Right lobe of liver (tissue), 6 donors: ENCODE results near the gene PRICKLE1. TPM values are rescaled to one million over a fixed set of nuclear protein-coding genes. Genes with fewer than 3 reads are reported as not detected.

ENCODE experiments used
- ATAC-seq, 4 donors: fragments of 200-7000 bp; cut with Tn5 transposase; one replicate each; pipeline ENCODE4 v1.9.1; 2020; ENCODE audit warnings: mild to moderate bottlenecking in 4 of 4, moderate library complexity in 4 of 4
- DNase-seq, 3 donors: peaks; one replicate each; pipeline ENCODE4 v3.0.0-alpha.2; 2020
- H3K27ac ChIP-seq, 3 donors: fragments of 200-600 bp; one replicate each; pipeline ENCODE4 v1.8.0; 2022
- H3K27me3 ChIP-seq, 2 donors: fragments of 200-600 bp; one replicate each; pipeline ENCODE4 v1.8.0; 2022
- H3K36me3 ChIP-seq, 4 donors: fragments of 200-600 bp; sonication (generic) in 1 of 4; one replicate each; pipeline versions ENCODE4 v1.5.1 to v1.8.0; 2017 to 2022; ENCODE audit warnings: control low read depth in 1 of 4
- H3K4me1 ChIP-seq, 4 donors: fragments of 200-600 bp; sonication (generic) in 1 of 4; one replicate each; pipeline versions ENCODE4 v1.5.1 to v1.8.0; 2017 to 2022; ENCODE audit warnings: control low read depth in 1 of 4
- H3K4me3 ChIP-seq, 3 donors: fragments of 200-600 bp; one replicate each; pipeline ENCODE4 v1.8.0; 2022
- H3K9me3 ChIP-seq, 4 donors: fragments of 200-600 bp; sonication (generic) in 1 of 4; one replicate each; pipeline versions ENCODE4 v1.5.1 to v1.8.0; 2017 to 2022; ENCODE audit warnings: control low read depth in 1 of 4
- POLR2A ChIP-seq: fragments of 450-650 bp; IDR thresholded peaks from one replicate; pipeline ENCODE4 v1.6.1; 2017; ENCODE audit warnings: antibody characterized with exemption, mild to moderate bottlenecking
- WGBS: methylation state at CpG from one replicate; pipeline ENCODE4 v1.1.6; 2018; ENCODE audit warnings: low coverage, low lambda C conversion rate; ENCODE audit not compliant: insufficient coverage; ENCODE audit errors: missing lambda C conversion rate; 5-methylcytosine and 5-hydroxymethylcytosine counted together
- intact Hi-C, 2 donors: fragments of 100-400 bp; cut with DNase I; formaldehyde crosslinking; loops; one replicate each; pipeline versions ENCODE4 v1.11.2 to v1.14.1; 2022
- total RNA-seq, 6 experiments: library from RNA; depleted of rRNA in 2 of 6; stranded (reverse); fragments of >200 nt in 2 of 6; fragmentation: NEBNext Ultra II Directional in 3 of 6; extraction: Animal tissue kit (Norgen Biotek cat#: 25700) in 3 of 6; gene quantifications; one replicate each; pipeline versions ENCODE4 v1.1.0 to v1.2.4, GENCODE V29; 2016 to 2023
- TF ChIP-seq, protein P1 (sequence below), 4 donors: fragments of 200-600 bp in 3 of 4; fragments of 450-650 bp in 1 of 4; IDR thresholded peaks; one replicate each; pipeline versions ENCODE4 v1.5.1 to v1.8.0; 2016 to 2022; ENCODE audit warnings: antibody characterized with exemption in 4 of 4, mild to moderate bottlenecking in 2 of 4
- donor health status: DM: no; HTN: yes; CAD: no.
- donor health status: DM: no; HTN: no; CAD: no.
- donor health status: DM: no; HTN: no; CAD: no.
- donor health status: DM: no; HTN: yes; CAD: no.
- donor health status: DM: no; HTN: yes; CAD: no.

Gene PRICKLE1
- total RNA-seq, 6 experiments from 2014 or later: 0.79 to 2.9 (median 1.1) TPM

GRCh38 chr12:42617622-42618021 lies 28.1 kb upstream of the PRICKLE1 start:
- DNase-seq (no peak), ATAC-seq (no peak)
- Histone ChIP-seq H3K36me3 (no peaks in the 10 kb centered on the region), H3K4me1 (no peaks in the 10 kb centered on the region), H3K4me3 (no peak overlapping the region), H3K9me3 (no peaks in the 10 kb centered on the region), H3K27me3 (peaks cover 0 to 6% of the 10 kb centered on the region in 2 donors), H3K27ac (no peak overlapping the region)
- 16% methylated on average over 1 of the region's 1 CpG for WGBS
- no peak for TF ChIP-seq POLR2A
- TF ChIP-seq, protein P1, sequence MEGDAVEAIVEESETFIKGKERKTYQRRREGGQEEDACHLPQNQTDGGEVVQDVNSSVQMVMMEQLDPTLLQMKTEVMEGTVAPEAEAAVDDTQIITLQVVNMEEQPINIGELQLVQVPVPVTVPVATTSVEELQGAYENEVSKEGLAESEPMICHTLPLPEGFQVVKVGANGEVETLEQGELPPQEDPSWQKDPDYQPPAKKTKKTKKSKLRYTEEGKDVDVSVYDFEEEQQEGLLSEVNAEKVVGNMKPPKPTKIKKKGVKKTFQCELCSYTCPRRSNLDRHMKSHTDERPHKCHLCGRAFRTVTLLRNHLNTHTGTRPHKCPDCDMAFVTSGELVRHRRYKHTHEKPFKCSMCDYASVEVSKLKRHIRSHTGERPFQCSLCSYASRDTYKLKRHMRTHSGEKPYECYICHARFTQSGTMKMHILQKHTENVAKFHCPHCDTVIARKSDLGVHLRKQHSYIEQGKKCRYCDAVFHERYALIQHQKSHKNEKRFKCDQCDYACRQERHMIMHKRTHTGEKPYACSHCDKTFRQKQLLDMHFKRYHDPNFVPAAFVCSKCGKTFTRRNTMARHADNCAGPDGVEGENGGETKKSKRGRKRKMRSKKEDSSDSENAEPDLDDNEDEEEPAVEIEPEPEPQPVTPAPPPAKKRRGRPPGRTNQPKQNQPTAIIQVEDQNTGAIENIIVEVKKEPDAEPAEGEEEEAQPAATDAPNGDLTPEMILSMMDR (IDR thresholded peaks at IDR 0.05): no peak
- intact Hi-C loops: no loop called here

DNA sequence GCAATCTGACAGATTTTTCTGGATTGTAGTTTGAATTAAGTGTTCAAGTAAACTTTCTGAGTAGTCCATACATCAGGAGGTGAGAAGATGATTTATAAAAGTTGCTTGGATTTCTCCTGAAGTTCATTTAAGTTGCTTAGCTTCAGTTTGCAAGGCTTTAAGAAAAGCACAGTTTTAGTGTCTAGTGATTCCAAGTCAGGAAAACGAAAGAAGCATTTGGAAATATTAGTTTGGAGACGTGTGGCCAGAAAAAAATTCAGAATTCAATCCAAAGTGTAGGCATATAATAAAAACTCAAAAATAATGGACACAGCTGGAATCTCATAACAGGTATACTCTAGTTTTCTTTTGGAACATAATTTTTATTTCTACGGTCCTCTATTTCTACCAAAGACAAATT lies 25.5 kb upstream of the PRICKLE1 start:
- Histone ChIP-seq H3K4me3 (no peak overlapping the region), H3K4me1 (no peaks in the 10 kb centered on the region), H3K36me3 (no peaks in the 10 kb centered on the region), H3K27me3 (peaks cover 0 to 6% of the 10 kb centered on the region in 2 donors), H3K27ac (no peak overlapping the region), H3K9me3 (no peaks in the 10 kb centered on the region)
- no peak for DNase-seq
- WGBS: 45% methylated on average over 3 of the region's 3 CpGs
- intact Hi-C loops: no loop called here
- TF ChIP-seq, protein P1 (IDR thresholded peaks at IDR 0.05): no peak
- no peak for TF ChIP-seq POLR2A
- no peak for ATAC-seq

GRCh38 chr12:42612231-42612613 lies 22.7 kb upstream of the PRICKLE1 start:
- Histone ChIP-seq H3K27ac (no peak overlapping the region), H3K4me3 (no peak overlapping the region), H3K4me1 (no peaks in the 10 kb centered on the region), H3K9me3 (no peaks in the 10 kb centered on the region), H3K27me3 (peaks cover 0 to 6% of the 10 kb centered on the region in 2 donors), H3K36me3 (no peaks in the 10 kb centered on the region)
- intact Hi-C loops: no loop called here
- no peak for ATAC-seq
- no peak for DNase-seq
- TF ChIP-seq, protein P1 (IDR thresholded peaks at IDR 0.05): no peak
- TF ChIP-seq POLR2A: no peak

DNA sequence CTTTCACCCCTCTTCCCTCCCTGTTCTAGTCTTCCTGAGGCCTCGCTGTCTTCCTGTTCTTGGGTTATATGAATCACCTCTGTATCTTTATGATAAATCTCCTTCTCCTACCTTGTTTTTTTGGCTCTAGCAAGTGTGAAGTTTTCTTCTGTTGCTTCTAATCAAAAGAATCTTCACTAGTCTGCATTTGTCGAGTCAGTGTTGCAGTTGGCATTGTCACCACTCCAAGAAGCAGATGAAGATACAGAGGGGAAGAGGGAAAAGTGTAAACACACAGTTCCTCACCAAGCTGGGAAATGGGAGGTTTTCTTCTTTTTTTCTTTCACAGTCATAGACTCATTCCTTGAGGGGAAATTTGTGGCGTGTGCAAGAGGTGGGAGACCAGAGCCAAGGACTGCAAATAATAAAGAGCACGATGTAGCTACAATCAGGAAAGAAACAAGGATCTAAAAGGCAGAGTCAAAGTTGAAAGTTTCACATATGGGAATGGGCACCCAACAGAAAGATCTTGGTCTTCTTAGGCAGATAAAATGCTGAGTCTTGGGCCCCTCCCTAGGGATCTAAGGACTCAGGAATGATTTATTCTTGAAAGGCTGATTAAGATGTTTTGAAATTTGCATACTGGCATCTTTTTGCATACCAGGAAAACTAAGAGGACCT lies 22.2 kb upstream of the PRICKLE1 start:
- TF ChIP-seq, protein P1 (IDR thresholded peaks at IDR 0.05): no peak
- TF ChIP-seq POLR2A: no peak
- Histone ChIP-seq H3K4me1 (no peaks in the 10 kb centered on the region), H3K27me3 (peaks cover 0 to under 1% of the 10 kb centered on the region in 2 donors), H3K27ac (no peak overlapping the region), H3K4me3 (no peak overlapping the region), H3K36me3 (no peaks in the 10 kb centered on the region), H3K9me3 (no peaks in the 10 kb centered on the region)
- 29% methylated on average over 4 of the region's 4 CpGs for WGBS
- DNase-seq (no peak), ATAC-seq (no peak)
- intact Hi-C loops: no loop called here

DNA sequence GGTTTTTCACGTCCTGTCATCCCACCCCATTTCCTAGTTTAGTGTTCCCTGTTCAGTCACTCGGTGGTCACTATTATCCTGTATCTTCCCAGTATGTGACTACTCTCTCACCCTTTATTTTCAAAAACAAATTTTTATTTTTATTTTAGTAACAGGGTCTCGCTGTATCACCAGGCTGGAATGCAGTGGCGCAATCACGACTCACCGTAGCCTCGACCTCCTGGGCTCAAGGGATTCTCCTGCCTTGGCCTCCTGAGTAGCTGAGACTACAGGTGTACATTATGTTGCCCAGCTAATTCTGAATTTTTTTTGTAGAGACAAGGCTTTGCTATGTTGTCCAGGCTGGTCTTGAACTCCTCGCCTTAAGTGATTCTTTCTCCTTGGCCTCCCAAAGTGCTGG lies 20.1 kb upstream of the PRICKLE1 start:
- Histone ChIP-seq H3K27me3 (no peaks in the 10 kb centered on the region), H3K4me1 (no peaks in the 10 kb centered on the region), H3K27ac (no peak overlapping the region), H3K9me3 (no peaks in the 10 kb centered on the region), H3K4me3 (no peak overlapping the region), H3K36me3 (no peaks in the 10 kb centered on the region)
- no peak for TF ChIP-seq POLR2A
- TF ChIP-seq, protein P1 (IDR thresholded peaks at IDR 0.05): no peak
- DNase-seq: no peak
- intact Hi-C loops: no loop called here
- 72% methylated on average over 8 of the region's 8 CpGs for WGBS
- no peak for ATAC-seq
